Activated CD8-positive, alpha-beta memory T cell treated with anti-CD3 and anti-CD28 coated beads for 36 hours (primary cell): ENCODE results near the gene NOTO. TPM values are rescaled to one million over a fixed set of nuclear protein-coding genes. Genes with fewer than 3 reads are reported as not detected.

Experiments used
- CTCF ChIA-PET: fragments of 350-600 bp; sonication (Branson Sonifier 250); formaldehyde crosslinking; loops from one replicate; lab custom pipeline; 2021; ENCODE audit warnings: antibody characterized with exemption; lab: Charles Lee
- POLR2A ChIA-PET: fragments of 350-600 bp; sonication (Branson Sonifier 250); formaldehyde crosslinking; loops from one replicate; lab custom pipeline; 2021; ENCODE audit warnings: antibody characterized with exemption; lab: Charles Lee
- total RNA-seq, 2 experiments: library from RNA; stranded (reverse); gene quantifications; one replicate each; pipeline ENCODE4 v1.2.3, GENCODE V29; 2021

Gene NOTO
- total RNA-seq, 2 experiments from 2014 or later = not detected

- ChIA-PET POLR2A (interaction anchor here (0.6 kb wide), 1 partner anchor 20 kb away, joined by 5 read pairs; no protein-coding TSS in a partner anchor), CTCF (interaction anchor here (1.6 kb wide), 1 partner anchor 11 kb away, joined by 6 read pairs; no protein-coding TSS in a partner anchor)
Measured at GRCh38 chr2:73223821-73224220, 21.4 kb downstream of the NOTO start.

DNA sequence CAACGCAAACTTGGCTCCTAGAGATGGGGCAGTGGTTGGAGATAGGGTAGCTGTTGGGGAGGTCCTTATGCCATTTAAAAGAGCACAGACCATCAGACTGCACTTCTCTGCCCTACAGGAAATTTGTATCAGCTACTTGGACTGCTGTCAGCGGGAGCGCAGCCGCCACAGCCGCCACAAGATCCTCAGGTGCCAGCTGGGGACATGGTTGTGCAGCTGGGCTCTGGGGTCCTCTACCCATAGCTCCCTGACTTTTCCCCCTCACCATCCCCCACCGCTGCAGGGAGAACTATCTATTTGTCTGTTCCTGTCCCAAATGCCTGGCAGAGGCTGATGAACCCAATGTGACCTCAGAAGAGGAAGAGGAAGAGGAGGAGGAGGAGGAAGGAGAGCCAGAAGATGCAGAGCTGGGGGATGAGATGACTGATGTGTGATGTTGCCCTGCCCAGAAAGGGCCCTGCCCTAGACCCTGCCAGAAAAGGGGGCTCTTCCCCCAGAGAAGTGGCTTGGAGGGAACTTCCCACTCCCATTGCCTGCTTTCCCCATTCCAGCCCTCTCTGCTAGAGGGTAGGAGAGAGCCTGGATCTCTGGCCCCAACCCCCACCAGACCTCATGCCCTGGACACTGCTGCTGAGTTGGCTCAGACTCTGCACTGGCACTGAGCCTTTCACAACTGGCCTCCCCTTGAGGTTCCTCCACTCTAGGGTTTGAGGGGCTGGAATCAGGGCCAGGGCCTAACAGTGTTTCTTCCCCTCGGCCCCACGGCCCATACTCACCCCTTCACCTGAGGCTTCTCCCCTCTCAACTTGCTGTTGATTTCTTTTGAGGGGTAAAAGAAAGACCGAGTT is 23.4 kb downstream of the NOTO start:
- ChIA-PET POLR2A (interaction anchor here (0.9 kb wide), 1 partner anchor 8 kb away, joined by 3 read pairs; the partner anchor contains the start of gene CCT7), CTCF (interaction anchor here (1.5 kb wide), 1 partner anchor 64 kb away, joined by 3 read pairs; no protein-coding TSS in a partner anchor)

GRCh38 chr2:73227086-73227485 is 24.7 kb downstream of the NOTO start:
- POLR2A ChIA-PET = no interaction called here

DNA sequence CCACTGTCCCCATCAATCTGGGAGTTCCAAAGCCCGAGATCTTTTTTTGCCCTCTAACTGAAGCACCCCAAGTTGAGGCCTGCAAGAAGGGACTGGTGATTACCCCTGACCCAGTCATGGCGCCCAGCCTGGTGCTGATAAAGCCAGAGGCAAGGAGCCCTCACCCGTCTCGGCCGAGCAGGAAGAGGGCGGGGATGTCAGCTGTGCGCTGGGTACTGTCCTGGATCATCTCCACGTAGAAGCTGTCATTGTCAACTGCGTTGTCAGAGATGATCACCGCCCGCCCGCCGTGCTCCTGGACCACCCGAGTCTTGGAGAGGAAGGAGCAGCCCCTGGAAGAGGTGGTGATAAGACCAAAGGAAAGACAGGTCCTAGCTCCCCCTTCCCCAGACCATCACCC is 26.3 kb downstream of the NOTO start:
- POLR2A ChIA-PET = no interaction called here
- CTCF ChIA-PET = interaction anchor here (1.4 kb wide), 1 partner anchor 11 kb away, joined by 3 read pairs; no protein-coding TSS in a partner anchor

More at GRCh38 chr2:73227086-73227485, 24.7 kb downstream of the NOTO start:
- CTCF ChIA-PET = interaction anchor here (1.5 kb wide), 1 partner anchor 63 kb away, joined by 3 read pairs; no protein-coding TSS in a partner anchor

DNA sequence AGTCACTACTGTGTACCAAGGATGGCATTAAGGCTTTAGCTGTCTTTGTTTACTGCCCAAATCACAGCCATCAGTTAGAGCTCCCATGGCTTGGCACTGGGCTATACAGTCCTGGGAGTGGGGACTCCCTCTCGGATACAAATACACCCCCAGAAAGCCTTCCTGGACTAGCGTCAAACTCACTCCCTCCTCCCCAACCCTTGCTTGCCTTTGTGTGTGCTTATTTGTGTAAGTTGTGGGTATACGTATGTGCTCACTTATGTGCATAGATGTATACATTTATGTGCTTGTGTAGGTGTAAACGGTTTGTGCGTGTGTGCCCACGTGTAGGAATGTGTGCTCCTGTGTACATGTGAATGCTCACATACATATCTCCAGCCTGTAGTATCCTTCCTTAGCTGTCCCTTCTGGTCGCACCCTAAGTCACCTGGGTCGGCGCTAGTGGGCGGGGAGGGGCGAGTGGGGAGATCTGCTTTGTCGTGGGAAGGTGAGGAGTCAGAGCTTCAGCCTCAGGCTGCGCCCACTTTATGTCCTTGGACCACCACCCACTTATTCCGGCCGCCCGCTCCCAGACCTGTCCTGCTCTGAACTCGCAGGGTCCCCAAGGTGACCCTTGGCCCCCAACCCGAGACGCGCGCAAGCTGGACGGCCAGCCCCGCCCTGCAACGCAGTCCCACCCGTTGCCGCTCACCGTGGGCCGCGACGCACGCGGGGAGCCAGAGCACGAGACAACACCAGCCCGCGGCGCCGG is 30.2 kb downstream of the NOTO start:
- ChIA-PET CTCF (interaction anchor here (1.0 to 5.1 kb wide), 5 partner anchors 10 to 57 kb away, joined by 3 to 27 read pairs (median 5); no protein-coding TSS in a partner anchor), POLR2A (interaction anchor here (0.5 to 2.9 kb wide), 9 partner anchors 12 to 947 kb away, joined by 3 to 17 read pairs (median 5); partner anchors contain the start of genes ALMS1, EGR4, FBXO41 and SFXN5)

DNA sequence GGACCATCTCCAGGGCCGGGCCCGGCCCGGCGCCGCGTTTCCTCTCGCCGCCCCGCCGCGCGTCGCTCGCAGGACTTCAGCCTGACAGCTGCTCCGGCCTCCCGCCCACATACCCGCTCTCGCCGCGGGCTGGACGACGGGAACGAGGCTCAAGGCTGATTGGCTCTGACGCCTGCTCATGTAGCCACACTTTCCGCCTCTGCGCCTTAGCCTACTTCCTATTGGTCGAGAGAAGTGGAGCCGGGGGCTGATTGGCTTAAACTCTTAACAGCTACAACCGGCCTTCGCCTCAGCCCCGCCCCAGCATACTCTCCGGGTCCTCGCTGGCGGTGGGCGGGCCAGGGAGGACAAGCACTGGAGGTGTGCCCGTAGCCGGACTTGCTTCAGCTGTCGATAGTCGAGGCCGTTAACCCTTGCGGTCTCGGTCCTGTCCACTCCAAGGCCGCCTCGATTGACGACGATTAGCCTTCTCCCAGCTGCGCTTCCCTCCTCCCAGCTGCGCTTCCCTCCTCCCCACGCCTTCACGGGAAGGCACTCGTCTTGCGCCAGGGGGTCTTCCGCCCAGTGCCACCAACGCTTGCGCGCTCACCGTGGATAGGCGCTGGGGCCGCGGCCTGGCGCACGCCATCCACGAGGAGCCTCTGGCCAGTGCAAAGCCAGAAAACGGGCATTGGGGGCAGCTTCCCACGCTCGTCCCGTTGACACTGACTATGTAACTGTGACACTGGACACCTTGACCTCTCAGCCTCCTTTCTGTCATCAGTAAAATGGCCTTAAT is 31.0 kb downstream of the NOTO start, which contains the start of gene PRADC1:
PRADC1 (minus strand) TSS at position 86 of the 778 bp plus-strand sequence; CDS start at position 7, 79 bp downstream.
- CTCF ChIA-PET = interaction anchor here (0.6 to 5.1 kb wide), 8 partner anchors 9 to 619 kb away, joined by 3 to 27 read pairs (median 5); no protein-coding TSS in a partner anchor
- POLR2A ChIA-PET = interaction anchor here (0.5 to 2.9 kb wide), 12 partner anchors 8 to 946 kb away, joined by 3 to 17 read pairs (median 6); partner anchors contain the start of genes ALMS1, EGR4, FBXO41 and SFXN5

- POLR2A ChIA-PET = interaction anchor here (1.0 to 2.9 kb wide), 9 partner anchors 9 to 163 kb away, joined by 3 to 17 read pairs (median 8); partner anchors contain the start of genes ALMS1, FBXO41 and SFXN5
Measured at GRCh38 chr2:73233932-73234832, 31.8 kb downstream of the NOTO start, which contains the start of gene CCT7. Gene CCT7, plus strand, starts transcription at chr2:73234308. Its CDS starts 71 bp downstream, at chr2:73234379.

DNA sequence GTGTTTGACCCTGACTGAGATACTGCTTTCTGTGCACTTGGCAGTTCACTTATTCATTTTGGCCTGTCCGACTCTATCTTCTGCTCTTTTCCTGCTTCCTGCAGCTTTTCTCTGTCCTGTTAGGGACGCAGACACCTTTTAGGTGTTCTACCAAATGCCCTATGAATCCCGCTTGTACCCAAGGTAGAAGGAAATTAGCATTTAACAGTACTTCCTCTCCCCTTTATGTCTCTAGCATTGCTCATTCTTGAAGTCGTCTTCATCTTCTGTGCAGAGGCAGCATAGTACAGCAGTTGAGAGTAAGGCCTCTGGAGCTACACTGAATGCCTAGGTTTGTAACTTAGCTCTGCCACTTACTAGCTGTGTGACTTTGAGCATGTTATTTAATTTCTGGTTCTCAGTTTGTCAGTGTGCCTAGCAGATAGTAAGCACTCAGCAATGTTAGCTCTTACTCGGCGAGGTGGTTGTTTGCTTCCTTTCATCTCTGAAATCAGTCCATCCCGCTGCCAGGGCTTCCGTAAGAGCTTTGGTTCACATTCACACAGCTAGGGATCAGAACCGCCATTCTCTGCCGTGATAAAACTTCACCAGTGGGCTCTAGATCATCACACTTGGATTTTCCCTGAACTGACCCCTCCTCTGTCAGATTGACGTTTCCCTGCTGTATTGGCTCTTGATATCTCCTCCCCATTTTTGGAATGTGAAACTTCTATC is 33.1 kb downstream of the NOTO start:
- CTCF ChIA-PET = interaction anchor here (1.3 to 5.1 kb wide), 2 partner anchors 24 to 54 kb away, joined by 6 to 27 read pairs; no protein-coding TSS in a partner anchor

More at GRCh38 chr2:73233932-73234832, 31.8 kb downstream of the NOTO start, which contains the start of gene CCT7:
- CTCF ChIA-PET = interaction anchor here (0.6 to 5.1 kb wide), 6 partner anchors 10 to 618 kb away, joined by 3 to 27 read pairs (median 6); no protein-coding TSS in a partner anchor

DNA sequence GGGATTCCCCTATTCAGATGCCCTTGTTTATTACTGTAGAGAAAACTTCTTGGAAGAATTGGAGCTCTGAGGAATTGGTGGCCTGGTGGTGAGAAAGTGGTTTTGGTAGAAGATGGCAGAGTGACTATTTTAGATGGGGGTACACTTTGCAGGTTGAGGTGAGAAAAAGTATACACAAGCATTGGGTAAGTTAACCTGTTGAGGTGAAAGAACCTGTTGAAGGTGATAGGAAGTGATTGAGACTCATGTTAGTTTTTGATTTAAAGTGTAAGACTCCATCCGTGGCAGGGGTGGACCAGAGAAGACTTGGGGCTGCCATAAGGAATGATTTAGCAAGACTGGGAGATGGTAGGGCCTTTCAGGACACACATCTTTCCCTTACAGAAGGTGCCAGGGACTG is 34.8 kb downstream of the NOTO start:
- CTCF ChIA-PET = interaction anchor here (5.1 kb wide), 1 partner anchor 53 kb away, joined by 27 read pairs; no protein-coding TSS in a partner anchor
- POLR2A ChIA-PET = no interaction called here

More for the DNA sequence above, 33.1 kb downstream of the NOTO start:
- POLR2A ChIA-PET = interaction anchor here (0.6 to 2.9 kb wide), 2 partner anchors 9 to 58 kb away, joined by 3 to 12 read pairs; partner anchors contain the start of gene EGR4

GRCh38 chr2:73238149-73238548 is 35.8 kb downstream of the NOTO start:
- ChIA-PET POLR2A (no interaction called here), CTCF (interaction anchor here (0.7 kb wide), 1 partner anchor 64 kb away, joined by 3 read pairs; no protein-coding TSS in a partner anchor)

GRCh38 chr2:73238976-73239375 is 36.6 kb downstream of the NOTO start:
- ChIA-PET POLR2A (interaction anchor here (0.6 kb wide), 1 partner anchor 169 kb away, joined by 3 read pairs; no protein-coding TSS in a partner anchor), CTCF (interaction anchor here (0.7 kb wide), 1 partner anchor 63 kb away, joined by 3 read pairs; no protein-coding TSS in a partner anchor)

- ChIA-PET POLR2A (no interaction called here), CTCF (no interaction called here)
Measured at GRCh38 chr2:73239776-73240175, 37.4 kb downstream of the NOTO start.

DNA sequence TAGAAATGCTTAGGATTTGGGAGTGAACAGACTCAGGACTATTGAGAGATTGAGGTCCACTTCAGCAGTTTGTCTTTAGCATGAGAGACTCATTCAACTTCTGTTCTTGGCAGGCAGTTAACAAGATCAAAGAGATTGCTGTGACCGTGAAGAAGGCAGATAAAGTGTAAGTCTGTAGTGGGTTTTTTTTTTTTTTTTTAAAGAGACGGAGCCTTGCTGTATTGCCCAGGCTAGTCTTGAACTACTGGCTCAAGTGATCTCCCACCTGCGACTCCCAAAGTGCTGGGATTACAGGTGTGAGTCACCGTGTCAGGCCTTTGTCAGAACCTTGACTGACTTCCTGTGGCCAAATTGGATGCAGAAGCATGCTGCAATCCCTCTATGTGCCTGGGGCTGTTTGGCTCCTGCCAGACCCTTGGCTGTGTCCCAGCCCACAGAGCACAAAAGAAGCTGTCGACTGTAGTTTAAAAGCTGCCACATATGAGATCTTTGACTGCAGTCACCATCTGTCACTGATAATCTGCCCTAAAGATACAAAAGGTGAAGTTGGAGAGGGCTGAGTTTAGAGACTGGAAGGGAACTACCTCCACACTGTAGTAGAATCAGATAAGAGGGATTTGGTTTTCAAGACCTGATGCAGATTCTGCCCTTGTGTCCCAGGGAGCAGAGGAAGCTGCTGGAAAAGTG is 41.7 kb downstream of the NOTO start:
- CTCF ChIA-PET = interaction anchor here (1.2 to 1.3 kb wide), 3 partner anchors 10 to 46 kb away, joined by 3 to 5 read pairs (median 4); partner anchors contain the start of gene CCT7
- POLR2A ChIA-PET = interaction anchor here (0.7 to 2.2 kb wide), 4 partner anchors 9 to 21 kb away, joined by 3 to 12 read pairs (median 5); partner anchors contain the start of genes CCT7 and PRADC1

DNA sequence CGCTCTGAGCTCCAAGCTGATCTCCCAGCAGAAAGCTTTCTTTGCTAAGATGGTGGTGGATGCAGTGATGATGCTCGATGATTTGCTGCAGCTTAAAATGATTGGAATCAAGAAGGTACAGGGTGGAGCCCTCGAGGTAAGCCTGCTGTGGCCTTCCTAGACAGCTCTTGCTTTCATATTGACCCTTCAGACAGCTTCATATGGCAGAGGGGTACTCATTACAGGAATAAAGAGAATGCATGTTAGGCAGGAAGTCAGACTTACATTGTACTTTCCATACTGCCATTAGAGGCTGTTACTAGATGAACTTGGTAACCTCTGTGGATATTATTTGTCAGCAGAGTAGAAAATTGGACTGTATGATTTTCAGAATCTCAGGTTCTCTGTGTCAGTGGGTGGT is 42.2 kb downstream of the NOTO start:
- POLR2A ChIA-PET = interaction anchor here (0.5 to 2.2 kb wide), 4 partner anchors 10 to 149 kb away, joined by 3 to 12 read pairs (median 4); partner anchors contain the start of genes CCT7 and PRADC1
- CTCF ChIA-PET = interaction anchor here (1.2 to 1.3 kb wide), 3 partner anchors 10 to 46 kb away, joined by 3 to 5 read pairs (median 4); partner anchors contain the start of gene CCT7

DNA sequence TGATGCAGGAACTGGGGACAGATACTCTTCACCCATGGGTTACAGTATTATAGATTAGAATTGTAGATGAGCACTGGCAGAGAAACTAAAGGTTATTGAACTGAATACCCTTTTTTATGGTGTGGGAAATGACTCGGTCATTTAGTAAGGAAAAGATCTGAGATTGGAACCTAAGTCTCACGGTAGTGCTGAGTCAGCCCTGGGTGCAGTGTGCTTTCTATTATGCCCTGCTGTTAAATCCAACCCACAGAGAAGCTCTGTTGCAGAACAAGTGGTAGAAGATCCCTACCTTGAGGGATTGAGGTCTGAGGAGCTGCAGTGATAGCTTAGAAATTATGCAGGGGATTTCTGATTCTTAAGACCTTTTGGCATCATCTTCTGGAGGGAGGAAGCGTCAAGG is 44.5 kb downstream of the NOTO start:
- ChIA-PET POLR2A (no interaction called here), CTCF (no interaction called here)
